Body of pancreas (tissue), 4 donors: ENCODE data around the gene GABRR3.

Experiments
- CTCF ChIP-seq, 7 experiments: fragments of 450-650 bp in 4 of 7; fragments of 200-600 bp in 3 of 7; sonication (generic) in 3 of 7; IDR thresholded peaks; one replicate each; pipeline ENCODE4 v1.5.1; 2016 to 2019; ENCODE audit warnings: antibody characterized with exemption in 7 of 7
- POLR2A ChIP-seq, 3 donors: fragments of 450-650 bp; IDR thresholded peaks; one replicate each; pipeline ENCODE4 v1.6.1; 2016; ENCODE audit warnings: antibody characterized with exemption in 3 of 3, mild to moderate bottlenecking in 2 of 3

GRCh38 chr3:97990624-97991292, 44.4 kb downstream of the GABRR3 start:
- TF ChIP-seq CTCF (IDR thresholded peaks at IDR 0.05), result no peak
- TF ChIP-seq POLR2A (IDR thresholded peaks at IDR 0.05), result no peak
